ENCODE data around the gene CAPSL. TPM values are rescaled to one million over a fixed set of nuclear protein-coding genes. Genes with fewer than 3 reads are reported as not detected.

CAPSL gene
- total RNA-seq, 1 experiment from 2014 or later = not detected

Small RNA genes within 50 kb of the gene (small RNA-seq; reads per million reads assigned to genes)
- gene AC112204.1 = not detected

Other genes starting within 250 kb of the CAPSL start
- gene IL7R, start 81.7 kb downstream of the CAPSL start, total RNA-seq (2014; rRNA removed; shearing (Covaris generic); ENCODE audit: low replicate concordance) = not detected in 2 replicates
- gene UGT3A1, start 52.8 kb upstream of the CAPSL start, total RNA-seq (2014; rRNA removed; shearing (Covaris generic); ENCODE audit: low replicate concordance) = not detected in 2 replicates
- not detected in 2 replicates for gene UGT3A2, start 128.3 kb upstream of the CAPSL start, total RNA-seq (2014; rRNA removed; shearing (Covaris generic); ENCODE audit: low replicate concordance)
- 27.8 and 41.2 TPM in 2 replicates for gene LMBRD2, start 213.3 kb upstream of the CAPSL start, total RNA-seq (2014; rRNA removed; shearing (Covaris generic); ENCODE audit: low replicate concordance)
- gene SKP2, start 213.5 kb upstream of the CAPSL start, total RNA-seq (2014; rRNA removed; shearing (Covaris generic); ENCODE audit: low replicate concordance) = 32.9 and 36.0 TPM in 2 replicates

All from Karpas-422 (cell line).